Dermis microvascular lymphatic vessel endothelial cell (primary cell): ENCODE results near the gene C2CD4D. TPM values are rescaled to one million over a fixed set of nuclear protein-coding genes. Genes with fewer than 3 reads are reported as not detected.

Source experiments
- DNase-seq, 2 donors: peaks; one replicate each; pipeline versions ENCODE4 v3.0.0 to v3.0.0-alpha.2; 2010; ENCODE audit warnings: low read depth in 2 of 2
- total RNA-seq: library from RNA; depleted of rRNA; stranded (reverse); fragments of >200 nt; gene quantifications from 2 replicates; pipeline ENCODE4 v1.2.1, GENCODE V29; 2014

The C2CD4D gene
- total RNA-seq, 1 donor from 2014 or later: 0.13 TPM

DNA sequence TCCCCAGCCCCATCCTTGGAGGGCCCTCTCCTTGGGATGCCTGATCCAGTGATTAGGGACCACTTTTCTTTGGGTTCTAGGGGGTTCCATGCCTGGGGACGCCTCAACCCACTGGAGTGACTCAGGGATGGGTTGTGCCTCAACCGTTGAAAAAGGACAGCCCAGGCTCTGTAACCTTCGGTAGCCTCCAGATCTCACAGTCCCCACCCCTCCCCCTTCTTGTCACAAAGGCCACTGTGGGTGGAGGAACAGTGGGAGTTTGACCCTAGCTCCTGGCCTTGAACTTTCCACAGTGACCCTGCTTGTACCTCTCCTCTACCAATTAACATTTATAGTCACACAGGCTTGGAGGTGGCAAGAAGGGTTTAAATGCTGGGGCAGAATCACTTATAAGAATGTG lies 5.4 kb downstream of the C2CD4D start:
- DNase-seq: no peak

GRCh38 chr1:151833172-151833900 lies 6.3 kb downstream of the C2CD4D start:
- DNase-seq: no peak

DNA sequence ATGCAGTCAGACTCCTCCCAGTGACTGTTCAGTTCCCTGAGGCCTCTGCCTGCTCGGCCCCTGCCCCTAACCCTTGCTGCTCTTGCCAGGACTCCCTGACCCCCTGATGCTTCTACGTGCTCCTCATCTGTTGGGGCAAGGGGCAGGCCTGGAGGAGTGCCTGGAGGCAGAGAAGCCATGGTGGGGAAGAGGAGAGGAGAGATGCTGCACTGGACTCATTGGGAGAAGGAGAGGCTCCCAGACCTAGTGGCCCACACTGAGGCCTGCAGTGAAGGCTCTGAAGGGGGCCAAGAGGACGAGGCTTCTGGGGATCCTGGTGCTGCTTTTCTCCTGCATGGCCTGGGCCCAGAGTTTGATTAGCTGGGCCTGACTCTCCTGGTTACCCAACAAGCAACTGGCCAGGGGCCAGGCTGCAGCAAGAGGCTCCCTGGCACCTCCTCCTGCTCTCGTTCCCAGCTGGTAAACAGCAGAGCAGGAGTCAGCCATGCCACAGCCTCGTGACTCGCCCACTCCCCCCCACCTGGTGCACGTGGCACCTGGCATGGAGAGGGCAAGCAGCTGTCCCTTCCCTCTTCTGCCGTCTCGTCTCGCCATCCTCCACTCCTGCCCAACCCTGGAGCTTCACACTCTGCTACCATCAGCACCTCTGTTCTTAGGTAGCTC lies 7.2 kb downstream of the C2CD4D start:
- DNase-seq: no peak

GRCh38 chr1:151831605-151832004 lies 8.0 kb downstream of the C2CD4D start, which contains the start of gene RORC:
RORC (minus strand) TSS chr1:151831802; CDS start chr1:151831764, 38 bp downstream.
- DNase-seq: no peak

- no peak for DNase-seq
Observed at GRCh38 chr1:151831256-151831591, 8.4 kb downstream of the C2CD4D start.

- no peak for DNase-seq
Observed at GRCh38 chr1:151830055-151830454, 9.6 kb downstream of the C2CD4D start.

- no peak for DNase-seq
Observed at GRCh38 chr1:151829352-151830046, 10.1 kb downstream of the C2CD4D start.

- DNase-seq: peak in 1 of 2 donors; percentile 49
Observed at GRCh38 chr1:151828921-151829320, 10.7 kb downstream of the C2CD4D start.

- DNase-seq: no peak
Observed at GRCh38 chr1:151827853-151828252, 11.8 kb downstream of the C2CD4D start.

DNA sequence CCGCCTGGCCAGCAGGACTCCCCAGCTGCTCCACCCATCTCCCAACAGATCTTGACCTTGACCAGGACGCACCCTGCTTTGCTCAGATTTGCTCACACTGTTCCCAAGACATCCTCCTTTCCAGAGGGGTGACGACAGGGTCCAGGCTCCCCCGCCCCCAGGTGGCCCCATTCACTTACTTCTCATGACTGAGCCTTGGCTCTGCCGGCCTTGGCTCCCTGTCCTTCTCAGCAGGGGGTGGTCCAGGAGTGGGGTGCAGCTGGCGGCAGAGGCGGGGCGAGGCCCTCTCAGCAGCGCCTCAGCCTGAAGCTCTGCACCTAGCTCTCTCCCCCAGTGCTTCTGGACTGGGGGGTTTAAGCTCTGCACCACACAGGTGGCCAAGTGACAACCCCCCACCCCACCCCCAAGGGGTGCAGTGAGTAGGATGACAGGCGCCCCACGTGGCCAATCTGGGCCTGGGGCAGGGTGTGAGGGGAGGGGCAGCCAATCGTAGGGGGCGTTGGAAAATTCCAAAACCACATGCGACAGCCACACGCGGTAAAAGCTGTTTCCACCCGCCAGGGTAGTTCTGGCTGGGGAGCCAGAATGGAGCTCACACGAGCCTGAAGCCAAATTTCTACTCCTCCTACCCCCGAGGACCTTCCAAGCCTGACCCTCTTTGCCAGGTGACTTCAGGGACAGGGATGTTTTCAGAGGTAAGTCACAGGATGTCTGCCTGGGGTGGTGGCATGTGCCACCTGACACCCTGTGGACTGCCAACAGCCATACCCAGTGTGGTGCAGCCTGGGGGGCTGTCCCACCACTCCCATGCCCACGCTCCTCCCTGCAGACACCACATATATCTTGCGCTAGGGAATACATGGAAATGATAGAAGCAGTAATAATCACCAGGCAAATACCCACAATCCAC lies 13.6 kb downstream of the C2CD4D start:
- DNase-seq: no peak

DNA sequence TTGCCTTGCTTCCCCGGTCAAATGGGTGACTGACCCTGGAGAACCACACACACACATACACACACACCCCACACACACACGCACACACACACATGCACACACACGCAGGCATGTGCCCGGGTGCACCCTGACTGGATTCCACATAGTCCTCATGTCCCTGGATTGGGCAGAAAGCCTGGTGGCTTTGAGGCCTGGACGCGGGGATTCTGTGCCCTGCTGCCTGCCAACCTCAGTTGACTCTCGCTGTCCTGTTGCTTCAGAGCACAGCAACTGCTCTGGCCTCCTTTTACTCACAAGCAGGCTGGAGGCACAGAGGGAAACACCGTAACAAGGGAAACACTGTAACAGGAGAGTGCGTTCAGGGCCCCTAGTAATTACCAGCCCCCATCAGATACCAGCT lies 14.4 kb downstream of the C2CD4D start:
- DNase-seq: no peak

DNA sequence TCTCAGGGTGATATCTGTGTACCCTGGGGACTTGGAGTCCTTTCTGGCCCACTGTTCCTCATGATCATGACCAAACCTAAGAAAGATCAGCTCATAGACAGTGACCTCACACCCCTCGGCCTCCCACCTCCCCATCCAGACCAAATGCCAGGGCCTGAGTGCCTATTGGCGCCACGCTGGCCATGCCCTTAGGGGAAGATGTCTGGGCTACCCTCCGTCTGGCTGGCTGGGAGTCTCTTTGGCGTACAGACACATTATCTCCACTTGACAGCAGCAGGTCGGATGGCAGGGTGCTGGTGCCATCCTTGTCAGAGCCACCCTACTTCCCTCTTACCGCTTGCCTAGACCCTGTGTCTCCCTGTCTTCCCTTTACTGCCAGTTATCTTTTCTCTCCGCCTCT lies 16.4 kb downstream of the C2CD4D start:
- DNase-seq: no peak

DNA sequence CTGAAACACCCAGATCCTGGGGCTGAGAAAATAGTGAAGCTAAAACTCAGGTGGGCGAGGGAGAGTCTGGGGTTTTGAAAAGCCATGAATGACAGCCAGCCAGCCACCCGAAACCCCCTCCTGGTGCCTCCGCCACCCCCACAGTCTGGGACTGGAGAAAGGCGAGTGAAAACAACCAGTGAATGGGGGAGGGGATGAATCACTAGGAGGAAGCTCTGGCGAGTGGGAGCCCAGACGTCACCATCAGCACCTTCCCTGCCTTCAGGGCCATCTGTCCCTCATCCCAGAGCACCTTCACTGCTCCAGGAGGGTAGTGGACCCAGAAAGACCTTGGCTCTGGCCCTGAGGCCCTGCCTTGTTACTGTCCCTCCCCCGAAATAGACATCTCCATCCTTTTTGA lies 17.2 kb downstream of the C2CD4D start:
- DNase-seq: no peak

GRCh38 chr1:151820940-151821339 lies 18.7 kb downstream of the C2CD4D start:
- no peak for DNase-seq

DNA sequence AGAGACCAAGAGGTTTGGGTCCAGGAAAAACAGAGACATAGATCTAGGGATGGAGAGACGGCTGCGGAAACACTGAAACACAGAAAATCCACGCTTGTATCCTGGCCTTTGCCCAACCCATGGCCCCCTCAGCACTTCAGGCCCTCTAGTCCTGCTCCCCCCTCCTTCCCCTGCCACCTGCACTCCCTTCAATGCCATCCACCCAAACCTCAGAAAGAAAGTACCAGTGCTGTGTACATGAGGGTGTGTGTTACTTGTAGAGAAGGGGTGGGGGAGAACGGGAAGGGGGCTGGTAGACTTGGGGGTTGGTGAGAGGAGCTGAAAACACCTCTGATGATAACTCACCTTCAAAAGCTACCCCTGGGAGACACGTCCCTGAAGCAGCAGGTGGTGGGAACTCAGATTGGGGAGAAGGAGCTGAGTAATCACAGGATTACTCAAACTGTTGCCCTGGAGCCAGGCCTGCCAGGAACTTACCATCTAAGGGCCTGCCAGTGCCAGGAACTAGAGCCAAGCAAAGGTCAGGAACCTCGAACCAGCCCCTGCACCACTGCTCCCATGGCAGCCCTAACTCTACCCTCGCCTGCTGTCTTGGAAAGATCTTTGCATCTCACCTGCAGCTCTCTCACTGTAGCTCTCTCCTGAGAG lies 19.5 kb downstream of the C2CD4D start:
- no peak for DNase-seq

GRCh38 chr1:151819227-151819835 lies 20.3 kb downstream of the C2CD4D start:
- DNase-seq: no peak

DNA sequence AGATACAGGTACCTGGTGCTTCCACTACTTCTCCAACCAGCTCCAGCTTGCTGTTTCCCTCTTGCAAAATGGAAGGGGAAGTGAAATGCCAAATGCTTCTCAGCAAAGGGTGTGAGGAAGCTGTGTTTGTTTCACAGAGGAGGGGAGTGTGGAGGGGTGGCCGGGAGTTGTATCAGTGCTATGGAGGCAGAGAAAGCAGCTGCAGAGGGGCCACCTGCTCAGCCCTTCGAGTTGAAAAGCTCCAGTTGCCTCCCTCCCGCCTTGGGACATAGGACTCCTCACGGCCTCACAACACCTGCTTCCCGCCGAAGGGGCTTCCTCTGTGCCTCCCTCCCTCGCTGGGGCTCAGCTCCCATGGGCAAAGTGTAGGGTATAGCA lies 22.3 kb downstream of the C2CD4D start:
- DNase-seq: no peak

GRCh38 chr1:151816548-151817352 lies 22.9 kb downstream of the C2CD4D start:
- no peak for DNase-seq

- DNase-seq: no peak
Observed at GRCh38 chr1:151815716-151816327, 23.8 kb downstream of the C2CD4D start.
